ENCODE measurements around the gene MXRA7.

DNA sequence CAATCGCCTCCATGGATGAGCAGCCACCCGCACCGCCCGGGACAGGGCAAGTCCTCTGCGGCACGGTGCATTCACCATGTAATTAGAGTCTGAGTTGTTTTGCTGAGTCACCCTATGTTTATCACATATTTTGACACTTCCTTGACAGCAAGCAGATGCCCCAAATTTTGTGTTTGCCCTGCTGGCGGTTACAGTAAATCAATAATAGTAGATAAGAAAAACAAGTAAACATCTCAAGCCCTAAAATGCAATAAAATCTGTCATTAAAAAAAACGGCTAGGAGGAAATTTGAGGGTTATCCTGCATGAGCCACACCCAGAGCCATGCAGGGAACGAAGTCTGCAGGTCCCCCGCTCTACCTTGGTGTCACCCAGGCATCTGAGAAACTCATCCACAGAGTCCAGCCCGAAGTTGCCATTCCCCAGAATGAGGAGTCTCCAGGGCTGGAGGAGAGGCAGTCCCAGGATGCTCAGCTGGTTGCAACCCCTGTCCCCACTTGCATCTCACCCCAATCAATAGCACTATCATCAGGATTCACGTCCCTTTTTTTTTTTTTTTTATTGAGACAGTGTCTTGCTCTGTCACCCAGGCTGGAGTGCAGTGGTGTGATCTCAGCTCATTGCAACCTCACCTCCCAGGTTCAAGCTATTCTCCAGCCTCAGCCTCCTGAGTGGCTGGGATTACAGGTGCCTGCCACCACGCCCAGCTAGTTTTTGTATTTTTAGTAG lies 50.7 kb downstream of the MXRA7 start:
- TF ChIP-seq, protein P1, sequence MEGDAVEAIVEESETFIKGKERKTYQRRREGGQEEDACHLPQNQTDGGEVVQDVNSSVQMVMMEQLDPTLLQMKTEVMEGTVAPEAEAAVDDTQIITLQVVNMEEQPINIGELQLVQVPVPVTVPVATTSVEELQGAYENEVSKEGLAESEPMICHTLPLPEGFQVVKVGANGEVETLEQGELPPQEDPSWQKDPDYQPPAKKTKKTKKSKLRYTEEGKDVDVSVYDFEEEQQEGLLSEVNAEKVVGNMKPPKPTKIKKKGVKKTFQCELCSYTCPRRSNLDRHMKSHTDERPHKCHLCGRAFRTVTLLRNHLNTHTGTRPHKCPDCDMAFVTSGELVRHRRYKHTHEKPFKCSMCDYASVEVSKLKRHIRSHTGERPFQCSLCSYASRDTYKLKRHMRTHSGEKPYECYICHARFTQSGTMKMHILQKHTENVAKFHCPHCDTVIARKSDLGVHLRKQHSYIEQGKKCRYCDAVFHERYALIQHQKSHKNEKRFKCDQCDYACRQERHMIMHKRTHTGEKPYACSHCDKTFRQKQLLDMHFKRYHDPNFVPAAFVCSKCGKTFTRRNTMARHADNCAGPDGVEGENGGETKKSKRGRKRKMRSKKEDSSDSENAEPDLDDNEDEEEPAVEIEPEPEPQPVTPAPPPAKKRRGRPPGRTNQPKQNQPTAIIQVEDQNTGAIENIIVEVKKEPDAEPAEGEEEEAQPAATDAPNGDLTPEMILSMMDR (IDR thresholded peaks at IDR 0.05) = no peak
- no peak for TF ChIP-seq EZH2 (IDR thresholded peaks at IDR 0.05; ENCODE audit: borderline replicate concordance, insufficient read depth, low read depth, low read length, poor library complexity, severe bottlenecking)

All from B cell (primary cell).